Tongue (tissue), 2 donors: ENCODE measurements around the gene ACYP2. TPM values are rescaled to one million over a fixed set of nuclear protein-coding genes. Genes with fewer than 3 reads are reported as not detected.
A peak's percentile ranks its signal among the peaks of the same experiment; 100 is the strongest.
"Not testable (repeated sequence)": the region's sequence is repeated elsewhere in the genome, so short reads cannot be mapped to it uniquely, and the experiment has no call there.

Experiments used
- DNase-seq: peaks from one replicate; pipeline ENCODE4 v3.0.0-alpha.2; 2015
- total RNA-seq: library from RNA; depleted of rRNA; stranded (reverse); fragments of >200 nt; gene quantifications from one replicate; pipeline ENCODE4 v1.2.3, GENCODE V29; 2014

Gene ACYP2
- 39.3 TPM for total RNA-seq

- peak; percentile 99 for DNase-seq
These were observed at the start of gene ACYP2 for GRCh38 chr2:54115284-54116137. Gene ACYP2 (plus strand): TSS chr2:54115615.

DNA sequence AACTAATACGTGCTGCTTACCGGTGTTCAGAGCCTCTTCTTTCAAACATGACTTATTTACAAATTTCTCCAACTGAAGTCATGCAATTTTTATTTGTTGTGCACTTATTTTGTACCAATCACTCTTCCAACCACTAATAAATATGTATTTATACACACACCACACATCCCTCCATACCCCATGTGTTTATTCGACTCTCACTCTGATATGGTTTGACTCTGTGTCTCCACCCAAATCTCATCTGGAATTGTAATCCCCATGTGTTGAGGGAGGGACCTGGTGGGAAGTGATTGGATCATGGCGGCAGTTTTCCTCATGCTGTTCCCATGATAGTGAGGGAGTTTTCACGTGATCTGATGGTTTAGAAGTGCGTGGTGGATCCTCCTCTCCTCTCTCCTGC lies 49.5 kb upstream of the ACYP2 start:
- no peak for DNase-seq

- no peak for DNase-seq
These were observed 47.5 kb upstream of the ACYP2 start for GRCh38 chr2:54067851-54068375.

DNA sequence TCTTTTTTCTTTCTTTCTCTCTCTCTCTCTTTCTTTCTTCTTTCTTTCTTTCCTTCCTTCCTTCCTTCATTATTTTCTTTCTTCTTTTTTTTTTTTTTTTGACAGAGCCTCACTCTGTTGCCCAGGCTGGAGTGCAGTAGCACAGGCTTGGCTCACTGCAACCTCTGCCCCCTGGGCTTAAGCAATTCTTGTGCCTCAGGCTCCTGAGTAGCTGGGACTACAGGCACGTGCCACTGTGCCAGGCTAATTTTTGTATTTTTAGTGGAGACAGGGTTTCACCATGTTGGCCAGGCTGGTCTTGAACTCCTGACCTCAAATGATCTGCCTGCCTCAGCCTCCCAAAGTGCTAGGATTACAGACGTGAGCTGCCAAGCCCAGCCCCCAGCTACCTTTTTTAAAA lies 42.9 kb upstream of the ACYP2 start:
- DNase-seq: not testable (repeated sequence)

GRCh38 chr2:54073796-54074195 lies 41.6 kb upstream of the ACYP2 start:
- DNase-seq: no peak

DNA sequence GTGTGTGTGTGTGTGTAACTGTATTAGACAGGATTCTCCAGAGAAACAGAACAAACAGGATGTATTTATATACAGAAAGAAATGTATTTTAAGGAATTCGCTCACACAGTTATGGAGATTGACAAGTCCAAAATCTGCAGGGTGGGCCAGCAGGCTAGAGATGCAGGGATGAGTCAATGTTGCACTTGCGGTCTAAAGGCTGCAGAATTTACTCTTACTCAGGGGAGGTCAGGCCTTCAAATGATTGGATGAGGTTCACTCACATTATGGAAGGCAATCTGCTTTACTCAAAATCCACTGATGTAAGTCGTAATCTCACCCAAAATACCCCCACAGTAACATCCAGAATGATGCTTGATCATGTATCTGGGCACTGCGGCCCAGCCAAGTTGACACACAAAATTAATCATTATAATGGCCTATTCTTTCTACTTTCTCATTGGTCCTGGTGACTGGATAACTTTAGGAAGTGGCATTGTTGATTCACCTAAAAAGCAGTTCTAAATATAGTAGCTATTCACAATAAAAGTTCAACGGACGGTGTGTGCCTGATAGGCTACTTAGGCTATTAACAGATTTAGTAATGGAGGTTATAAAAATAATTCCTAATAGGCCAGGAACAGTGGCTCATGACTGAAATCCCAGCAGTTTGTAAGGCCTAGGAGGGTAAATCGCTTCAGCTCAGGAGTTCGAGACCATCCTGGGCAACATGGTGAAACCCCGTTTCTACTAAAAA lies 40.6 kb upstream of the ACYP2 start:
- DNase-seq: no peak

GRCh38 chr2:54076586-54076985 lies 38.8 kb upstream of the ACYP2 start:
- DNase-seq: no peak

DNA sequence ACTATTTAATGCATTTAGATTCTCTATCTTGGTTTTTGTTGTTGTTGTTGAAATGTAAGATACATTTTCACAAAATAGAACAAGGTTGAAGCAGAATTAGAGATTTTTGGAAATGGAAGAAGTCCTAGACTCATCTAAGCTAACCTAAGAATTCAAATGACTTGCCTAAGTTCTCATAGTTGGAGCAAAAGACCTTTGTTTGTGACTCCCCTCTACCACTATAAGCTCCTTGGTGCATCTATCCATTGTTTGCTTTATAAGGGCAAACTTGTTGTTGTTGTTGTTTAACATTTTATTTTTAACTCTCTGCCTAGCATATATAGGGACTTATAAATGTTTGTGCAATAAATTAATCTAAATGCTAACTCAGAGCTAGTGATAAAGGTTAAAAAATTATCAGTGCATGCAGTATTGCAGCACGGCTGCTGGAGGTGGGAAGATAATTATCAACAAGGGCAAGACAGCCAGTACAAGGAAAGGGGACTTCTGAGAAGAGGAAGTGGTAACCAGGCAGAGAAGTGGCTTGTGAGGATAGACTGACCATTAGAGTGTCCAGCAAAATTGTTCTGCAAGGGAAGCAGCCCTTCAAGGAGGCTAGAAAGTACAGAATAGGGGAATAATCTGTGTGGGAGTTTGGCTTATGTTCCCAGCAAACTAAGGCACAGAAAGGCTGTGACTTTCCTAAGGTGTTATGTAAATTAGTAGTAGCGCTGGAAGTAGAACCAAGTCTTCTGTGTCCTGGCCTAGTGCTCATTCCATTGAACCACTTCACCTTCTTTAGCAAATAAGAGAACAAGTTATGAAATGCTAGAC lies 38.1 kb upstream of the ACYP2 start:
- DNase-seq: no peak

GRCh38 chr2:54079331-54079730 lies 36.1 kb upstream of the ACYP2 start:
- no peak for DNase-seq

DNA sequence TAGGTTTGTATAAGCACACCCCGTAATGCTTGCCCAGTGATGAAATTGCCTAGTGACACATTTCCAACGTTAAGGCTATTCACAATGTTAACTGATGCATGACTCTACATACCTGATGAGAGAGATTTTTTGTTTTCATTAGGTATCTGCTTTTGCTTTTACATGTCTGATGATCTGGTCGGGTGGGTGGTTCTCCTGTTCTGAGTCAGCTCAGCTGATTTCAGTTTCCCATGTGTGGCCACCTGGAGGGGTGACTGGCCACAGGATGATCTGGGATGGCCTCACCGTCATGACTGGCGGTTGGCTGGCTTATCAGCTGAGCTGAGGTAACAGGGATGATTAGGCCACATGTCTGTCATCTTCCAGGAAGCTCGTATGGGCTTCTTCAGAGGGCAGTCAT lies 33.8 kb upstream of the ACYP2 start:
- no peak for DNase-seq

- DNase-seq: no peak
These were observed 32.4 kb upstream of the ACYP2 start for GRCh38 chr2:54083021-54083420.

DNA sequence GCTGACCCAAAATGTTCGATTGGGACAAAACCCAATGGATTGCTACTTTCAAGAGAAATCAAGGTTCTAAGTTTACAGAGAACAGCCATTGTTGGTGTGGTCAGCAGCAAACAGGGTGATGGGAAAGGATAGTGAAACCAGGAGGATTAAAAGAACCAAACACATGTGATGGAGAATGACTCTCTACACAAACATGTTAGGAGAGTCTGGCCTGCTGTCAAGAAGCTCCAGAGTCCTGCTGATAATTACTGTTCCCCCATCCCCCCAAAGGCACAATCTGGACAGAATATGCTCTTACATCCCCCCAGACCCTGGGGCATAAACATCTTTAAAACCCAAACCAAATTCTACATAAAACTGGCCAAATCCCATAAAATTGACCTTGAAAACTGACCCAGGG lies 32.0 kb upstream of the ACYP2 start:
- no peak for DNase-seq

DNA sequence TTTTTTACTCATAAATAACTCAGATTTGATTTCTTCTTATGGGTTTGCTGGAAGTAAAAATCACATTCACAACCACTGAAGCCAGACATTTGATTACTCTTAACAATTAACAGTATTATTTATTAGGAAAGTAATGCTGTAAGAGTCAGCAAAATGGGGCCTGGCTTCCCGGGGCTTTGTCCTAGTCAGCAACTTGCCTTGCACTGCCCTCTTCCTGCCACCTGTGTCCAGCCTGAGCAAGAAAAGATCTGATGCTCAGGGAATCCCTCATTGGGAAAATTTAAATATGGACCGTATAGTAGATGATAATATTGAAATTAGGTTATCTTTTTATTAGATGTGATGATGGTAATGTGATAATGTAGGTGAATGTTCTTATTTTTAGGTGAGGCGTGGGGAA lies 30.8 kb upstream of the ACYP2 start:
- no peak for DNase-seq

GRCh38 chr2:54085069-54085468 lies 30.3 kb upstream of the ACYP2 start:
- DNase-seq: no peak

- no peak for DNase-seq
These were observed 29.3 kb upstream of the ACYP2 start for GRCh38 chr2:54086157-54086556.

- DNase-seq: peak; percentile 51
These were observed 27.2 kb upstream of the ACYP2 start for GRCh38 chr2:54088191-54088634.

GRCh38 chr2:54088719-54089118 lies 26.7 kb upstream of the ACYP2 start:
- DNase-seq: no peak

- no peak for DNase-seq
These were observed 24.8 kb upstream of the ACYP2 start for GRCh38 chr2:54090521-54091117.

DNA sequence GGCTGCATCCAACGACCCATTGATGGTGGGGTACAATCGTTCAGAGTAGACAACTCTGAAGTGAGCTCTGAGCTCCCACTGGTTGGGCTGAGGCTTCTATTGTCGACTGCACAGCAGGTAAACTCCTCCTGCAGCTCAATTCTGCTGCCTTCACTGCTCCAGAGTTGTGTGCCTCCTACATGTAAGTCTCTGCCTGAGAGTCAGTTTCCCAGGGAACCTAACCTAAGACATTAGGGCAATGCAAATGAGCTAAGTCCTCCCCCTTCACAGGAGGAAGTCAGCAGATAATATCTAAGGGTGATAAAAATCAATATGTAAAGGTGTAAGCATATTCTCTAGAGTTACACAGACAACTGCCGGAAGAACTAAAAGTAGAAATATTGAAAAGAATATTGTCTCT lies 22.5 kb upstream of the ACYP2 start:
- DNase-seq: no peak

DNA sequence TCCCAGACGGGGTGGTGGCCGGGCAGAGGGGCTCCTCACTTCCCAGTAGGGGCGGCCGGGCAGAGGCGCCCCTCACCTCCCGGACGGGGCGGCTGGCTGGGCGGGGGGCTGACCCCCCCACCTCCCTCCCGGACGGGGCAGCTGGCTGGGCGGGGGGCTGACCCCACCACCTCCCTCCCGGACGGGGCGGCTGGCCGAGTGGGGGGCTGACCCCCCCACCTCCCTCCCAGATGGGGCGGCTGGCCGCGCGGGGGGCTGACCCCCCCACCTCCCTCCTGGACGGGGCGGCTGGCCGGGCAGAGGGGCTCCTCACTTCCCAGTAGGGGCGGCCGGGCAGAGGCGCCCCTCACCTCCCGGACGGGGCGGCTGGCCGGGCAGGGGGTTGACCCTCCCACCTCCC lies 20.0 kb upstream of the ACYP2 start:
- not testable (repeated sequence) for DNase-seq

DNA sequence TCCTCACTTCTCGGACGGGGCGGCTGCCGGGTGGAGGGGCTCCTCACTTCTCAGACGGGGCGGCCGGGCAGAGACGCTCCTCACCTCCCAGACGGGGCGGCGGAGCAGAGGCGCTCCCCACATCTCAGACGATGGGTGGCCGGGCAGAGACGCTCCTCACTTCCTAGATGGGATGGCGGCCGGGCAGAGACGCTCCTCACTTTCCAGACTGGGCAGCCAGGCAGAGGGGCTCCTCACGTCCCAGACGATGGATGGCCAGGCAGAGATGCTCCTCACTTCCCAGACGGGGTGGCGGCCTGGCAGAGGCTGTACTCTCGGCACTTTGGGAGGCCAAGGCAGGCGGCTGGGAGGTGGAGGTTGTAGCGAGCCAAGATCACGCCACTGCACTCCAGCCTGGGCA lies 19.3 kb upstream of the ACYP2 start:
- DNase-seq: not testable (repeated sequence)

DNA sequence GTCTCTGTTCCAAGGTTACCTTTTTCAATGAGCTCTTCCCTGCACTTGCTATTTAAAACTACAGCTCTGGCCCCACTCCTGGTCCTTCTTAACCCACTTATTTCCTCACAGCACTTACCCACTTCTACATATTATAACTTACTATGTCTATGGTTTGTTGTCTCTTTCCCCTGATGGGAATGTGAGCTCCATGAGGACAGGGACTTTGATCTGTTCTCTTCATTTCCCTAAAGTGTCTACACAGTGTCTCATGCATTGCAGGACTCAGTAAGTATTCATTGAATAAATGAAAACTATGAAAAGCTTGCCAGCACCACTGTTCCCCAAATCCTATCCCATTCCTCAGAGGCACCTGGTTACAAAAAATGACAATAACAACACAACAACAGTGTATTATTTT lies 18.3 kb upstream of the ACYP2 start:
- DNase-seq: no peak
